GM12891 (cell line): ENCODE measurements around the gene RPS26.

Experiments
- POLR2A ChIP-seq: IDR thresholded peaks from 2 replicates; pipeline ENCODE4 v1.6.1; 2011; ENCODE audit warnings: low read depth, low read length, control low read depth
- POLR2AphosphoS5 ChIP-seq: IDR thresholded peaks from 2 replicates; pipeline ENCODE4 v1.6.1; 2011; ENCODE audit warnings: low read depth, low read length, control low read depth
- POU2F2 ChIP-seq: IDR thresholded peaks from 2 replicates; pipeline ENCODE4 v1.6.1; 2011; ENCODE audit warnings: low read depth, mild to moderate bottlenecking, control low read depth, low read length, moderate library complexity
- TAF1 ChIP-seq: IDR thresholded peaks from 2 replicates; pipeline ENCODE4 v1.6.1; 2011; ENCODE audit warnings: low read depth, low read length, control low read depth

DNA sequence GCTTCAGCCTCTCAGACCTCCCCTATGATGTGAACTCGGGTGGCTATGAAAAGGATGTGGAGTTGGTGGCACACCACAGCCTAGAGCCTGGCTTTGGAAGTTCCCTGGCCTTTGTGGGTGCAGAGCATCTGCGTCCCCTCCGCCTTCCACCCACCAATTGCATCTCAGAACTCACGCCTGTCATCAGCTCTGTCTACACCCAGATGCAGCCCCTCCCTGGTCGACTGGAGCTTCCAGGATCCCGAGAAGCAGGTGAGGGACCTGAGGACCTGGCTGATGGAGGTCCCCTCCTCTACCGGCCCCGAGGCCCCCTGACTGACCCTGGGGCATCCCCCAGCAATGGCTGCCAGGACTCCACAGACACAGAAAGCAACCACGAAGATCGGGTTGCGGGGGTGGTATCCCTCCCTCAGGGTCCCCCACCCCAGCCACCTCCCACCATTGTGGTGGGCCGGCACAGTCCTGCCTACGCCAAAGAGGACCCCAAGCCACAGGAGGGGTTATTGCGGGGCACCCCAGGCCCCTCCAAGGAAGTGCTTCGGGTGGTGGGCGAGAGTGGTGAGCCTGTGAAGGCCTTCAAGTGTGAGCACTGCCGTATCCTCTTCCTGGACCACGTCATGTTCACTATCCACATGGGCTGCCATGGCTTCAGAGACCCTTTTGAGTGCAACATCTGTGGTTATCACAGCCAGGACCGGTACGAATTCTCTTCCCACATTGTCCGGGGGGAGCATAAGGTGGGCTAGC is 7.0 kb upstream of the RPS26 start:
- TF ChIP-seq POLR2A (no peak), POLR2AphosphoS5 (no peak), TAF1 (no peak), POU2F2 (no peak)
